Gastroesophageal sphincter (tissue), 4 donors: ENCODE results near the gene WDR86. TPM values are rescaled to one million over a fixed set of nuclear protein-coding genes. Genes with fewer than 3 reads are reported as not detected.

ENCODE experiments used
- ATAC-seq: fragments of 150-250 bp; one replicate; pipeline ENCODE4 v1.9.1; 2016; ENCODE audit warnings: mild to moderate bottlenecking, moderate library complexity
- H3K27ac ChIP-seq, 4 donors: fragments of 200-600 bp; sonication (generic) in 3 of 4; 1 replicate in 3 of 4; 2 replicates in 1 of 4; pipeline ENCODE4 v1.5.1; 2016 to 2019
- H3K27me3 ChIP-seq: fragments of 200-600 bp; sonication (generic); one replicate; pipeline ENCODE4 v1.5.1; 2019
- H3K36me3 ChIP-seq, 2 donors: fragments of 200-600 bp; sonication (generic); one replicate each; pipeline ENCODE4 v1.5.1; 2019; ENCODE audit warnings: control low read depth in 1 of 2
- H3K4me1 ChIP-seq, 3 donors: fragments of 200-600 bp; sonication (generic); 1 replicate in 2 of 3; 2 replicates in 1 of 3; pipeline ENCODE4 v1.5.1; 2016 to 2019; ENCODE audit warnings: control low read depth in 2 of 3
- H3K4me3 ChIP-seq, 2 donors: fragments of 200-600 bp; sonication (generic); one replicate each; pipeline ENCODE4 v1.5.1; 2019; ENCODE audit warnings: mild to moderate bottlenecking in 1 of 2, moderate library complexity in 1 of 2
- H3K9me3 ChIP-seq, 3 donors: fragments of 200-600 bp; sonication (generic); one replicate each; pipeline ENCODE4 v1.5.1; 2017 to 2019; ENCODE audit warnings: control low read depth in 2 of 3
- EP300 ChIP-seq: sonication (generic); formaldehyde crosslinking; IDR thresholded peaks from one replicate; pipeline ENCODE4 v1.6.1; 2017; ENCODE audit warnings: antibody characterized with exemption, mild to moderate bottlenecking
- POLR2A ChIP-seq, 2 donors: fragments of 450-650 bp; IDR thresholded peaks; one replicate each; pipeline ENCODE4 v1.6.1; 2017; ENCODE audit warnings: antibody characterized with exemption in 2 of 2, mild to moderate bottlenecking in 2 of 2, moderate library complexity in 1 of 2
- POLR2AphosphoS5 ChIP-seq: sonication (generic); formaldehyde crosslinking; IDR thresholded peaks from one replicate; pipeline ENCODE4 v1.6.1; 2017; ENCODE audit warnings: antibody characterized with exemption
- WGBS, 2 donors: methylation state at CpG; one replicate each; pipeline ENCODE4 v1.1.5; 2018; ENCODE audit warnings: low coverage in 1 of 2; 5-methylcytosine and 5-hydroxymethylcytosine counted together
- total RNA-seq, 4 donors: library from RNA; depleted of rRNA; stranded (reverse); fragments of >200 nt; gene quantifications; one replicate each; pipeline ENCODE4 v1.1.0, GENCODE V29; 2016
- TF ChIP-seq, protein P1 (sequence below), 4 experiments: fragments of 200-600 bp in 2 of 4; fragments of 450-650 bp in 2 of 4; sonication (generic) in 1 of 4; IDR thresholded peaks; one replicate each; pipeline ENCODE4 v1.5.1; 2017 to 2019; ENCODE audit warnings: antibody characterized with exemption in 4 of 4, mild to moderate bottlenecking in 2 of 4, moderate library complexity in 2 of 4

The WDR86 gene
- total RNA-seq, 4 donors from 2014 or later, result 2.6 to 8.2 (median 5.9) TPM

DNA sequence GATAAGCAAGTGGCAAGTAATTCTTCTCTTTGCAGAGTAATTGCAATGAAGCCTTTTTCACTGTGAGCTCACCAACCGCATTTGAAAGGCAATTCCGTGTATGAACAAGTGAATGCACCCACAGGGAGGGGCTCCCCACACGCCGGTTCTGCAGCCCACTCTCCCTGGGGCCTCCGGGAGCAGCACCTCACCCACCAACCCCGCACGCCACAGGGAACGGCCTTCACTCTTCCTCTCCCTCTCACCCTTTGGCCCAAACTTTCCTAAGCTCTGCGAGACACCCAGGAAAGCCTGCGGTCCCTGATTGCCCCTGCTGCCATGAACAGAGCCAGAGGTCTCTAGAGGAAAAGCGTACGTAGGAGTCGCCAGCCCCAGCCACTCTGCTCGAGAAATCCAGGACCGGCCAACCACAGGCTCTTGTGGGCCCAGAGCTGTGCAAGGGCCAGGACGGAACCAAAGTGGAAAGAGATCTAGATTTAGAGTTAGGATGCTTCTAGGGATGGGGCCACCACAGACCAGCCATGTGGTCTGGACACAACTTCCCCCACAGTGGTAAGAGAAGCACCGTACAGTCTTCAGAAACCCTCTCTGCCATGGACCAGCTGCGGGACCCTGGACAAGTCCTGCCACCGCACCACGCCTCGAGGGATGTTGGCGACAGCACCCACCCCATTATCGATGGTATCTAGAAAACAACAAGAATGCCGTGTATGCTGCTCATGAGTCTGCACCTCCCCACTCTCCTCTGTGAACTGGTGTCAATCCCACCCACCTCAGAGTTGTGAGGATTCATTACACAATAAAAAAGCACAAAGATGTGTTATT is 3.6 kb downstream of the WDR86 start:
- H3K4me3 ChIP-seq, result no peak overlapping the region
- ATAC-seq, result no peak
- peaks cover 0 to 25% (median 19%) of the 10 kb centered on the region in 3 donors for H3K4me1 ChIP-seq
- TF ChIP-seq EP300, result no peak
- TF ChIP-seq POLR2AphosphoS5, result no peak
- no peak for TF ChIP-seq POLR2A (IDR thresholded peaks at IDR 0.05)
- TF ChIP-seq, protein P1, sequence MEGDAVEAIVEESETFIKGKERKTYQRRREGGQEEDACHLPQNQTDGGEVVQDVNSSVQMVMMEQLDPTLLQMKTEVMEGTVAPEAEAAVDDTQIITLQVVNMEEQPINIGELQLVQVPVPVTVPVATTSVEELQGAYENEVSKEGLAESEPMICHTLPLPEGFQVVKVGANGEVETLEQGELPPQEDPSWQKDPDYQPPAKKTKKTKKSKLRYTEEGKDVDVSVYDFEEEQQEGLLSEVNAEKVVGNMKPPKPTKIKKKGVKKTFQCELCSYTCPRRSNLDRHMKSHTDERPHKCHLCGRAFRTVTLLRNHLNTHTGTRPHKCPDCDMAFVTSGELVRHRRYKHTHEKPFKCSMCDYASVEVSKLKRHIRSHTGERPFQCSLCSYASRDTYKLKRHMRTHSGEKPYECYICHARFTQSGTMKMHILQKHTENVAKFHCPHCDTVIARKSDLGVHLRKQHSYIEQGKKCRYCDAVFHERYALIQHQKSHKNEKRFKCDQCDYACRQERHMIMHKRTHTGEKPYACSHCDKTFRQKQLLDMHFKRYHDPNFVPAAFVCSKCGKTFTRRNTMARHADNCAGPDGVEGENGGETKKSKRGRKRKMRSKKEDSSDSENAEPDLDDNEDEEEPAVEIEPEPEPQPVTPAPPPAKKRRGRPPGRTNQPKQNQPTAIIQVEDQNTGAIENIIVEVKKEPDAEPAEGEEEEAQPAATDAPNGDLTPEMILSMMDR (IDR thresholded peaks at IDR 0.05), result no peak
- no peaks in the 10 kb centered on the region for H3K9me3 ChIP-seq
- 85 to 93% methylated on average over 12 to 18 of the region's 24 CpGs for WGBS, 2 donors
- no peaks in the 10 kb centered on the region for H3K36me3 ChIP-seq
- peaks cover 44% of the 10 kb centered on the region for H3K27me3 ChIP-seq
- no peak overlapping the region for H3K27ac ChIP-seq

DNA sequence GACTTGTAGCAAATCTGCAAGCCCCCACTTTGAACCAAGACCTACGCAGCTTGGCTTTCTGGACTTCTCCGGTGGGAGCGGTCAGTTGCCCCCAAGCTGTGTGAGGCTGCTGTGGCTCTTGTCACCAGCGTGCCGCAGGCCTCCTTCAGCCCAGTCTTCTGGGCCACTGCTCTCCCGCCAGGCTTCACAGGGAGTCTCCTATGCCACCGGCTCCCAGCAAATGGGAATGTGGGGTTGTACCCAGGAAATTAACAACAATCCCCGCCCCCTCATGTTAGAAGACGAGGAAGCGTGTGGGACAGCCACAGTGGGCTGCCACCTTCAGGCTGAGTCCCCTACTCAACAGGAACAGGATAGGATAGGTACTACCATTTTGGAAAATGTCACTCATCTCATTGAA is 4.2 kb downstream of the WDR86 start:
- Histone ChIP-seq H3K27ac (peak overlapping the region in 1 of 4 donors; percentile 64), H3K27me3 (peaks cover 37% of the 10 kb centered on the region), H3K4me3 (no peak overlapping the region), H3K9me3 (no peaks in the 10 kb centered on the region), H3K36me3 (no peaks in the 10 kb centered on the region), H3K4me1 (peaks cover 0 to 22% (median 19%) of the 10 kb centered on the region in 3 donors)
- WGBS, 2 donors, result 100% methylated on average over 1 of the region's 10 CpGs; no CpG with 5 or more reads in 1 of the 2 donors
- no peak for ATAC-seq
- TF ChIP-seq POLR2AphosphoS5, result no peak
- TF ChIP-seq, protein P1 (IDR thresholded peaks at IDR 0.05), result no peak
- no peak for TF ChIP-seq POLR2A (IDR thresholded peaks at IDR 0.05)
- no peak for TF ChIP-seq EP300

- Histone ChIP-seq H3K27ac (peak overlapping the region in 3 of 4 donors; percentile 37 to 64 (median 38)), H3K27me3 (peaks cover 32% of the 10 kb centered on the region), H3K9me3 (no peaks in the 10 kb centered on the region), H3K36me3 (no peaks in the 10 kb centered on the region), H3K4me3 (no peak overlapping the region), H3K4me1 (peaks cover 0 to 16% (median 15%) of the 10 kb centered on the region in 3 donors)
- ATAC-seq, result no peak
- WGBS, 2 donors, result no CpG with 5 or more reads among the region's 9 CpGs
- TF ChIP-seq EP300 (no peak), POLR2A (IDR thresholded peaks at IDR 0.05) (no peak), POLR2AphosphoS5 (no peak)
- TF ChIP-seq, protein P1 (IDR thresholded peaks at IDR 0.05), result no peak
Observed at GRCh38 chr7:151405056-151405455, 4.8 kb downstream of the WDR86 start.

DNA sequence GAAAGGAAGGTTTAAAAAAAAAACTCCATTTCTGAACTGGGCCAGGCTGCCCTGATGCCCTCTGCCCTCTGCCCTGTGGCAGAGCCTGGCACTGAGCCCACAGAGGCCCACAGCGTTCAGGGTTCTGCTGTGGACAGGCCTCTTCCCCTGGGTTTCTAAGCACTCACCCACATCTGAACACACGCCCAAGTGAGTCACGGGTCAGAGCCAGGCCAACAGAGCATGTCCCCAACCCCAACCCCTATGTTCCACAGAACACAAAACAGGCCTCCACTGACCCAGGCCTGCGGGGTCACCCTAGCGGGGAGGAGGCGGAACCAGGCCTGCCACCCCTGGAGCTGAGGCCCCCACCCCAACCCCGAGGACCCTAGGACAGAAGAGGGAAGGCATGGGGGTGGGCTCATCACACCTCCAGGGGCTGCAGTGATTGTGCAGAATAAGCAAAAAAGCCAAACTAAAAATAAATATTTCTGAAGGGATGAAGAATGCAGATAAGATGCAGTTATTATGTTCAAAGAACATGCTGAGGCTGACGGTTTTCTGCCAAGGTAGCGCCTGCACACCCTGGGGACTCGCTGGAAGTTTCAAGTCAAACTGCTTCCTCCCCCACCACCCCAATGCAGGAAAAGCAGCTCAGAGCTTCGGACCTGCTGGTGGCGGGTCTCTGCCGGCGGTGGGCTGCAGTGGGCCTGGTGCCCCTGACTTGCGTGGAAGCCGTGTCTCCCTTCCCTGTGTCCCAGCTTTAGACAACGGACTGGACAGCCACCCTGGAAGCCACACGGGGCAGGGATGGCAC is 5.4 kb downstream of the WDR86 start:
- H3K9me3 ChIP-seq, result no peaks in the 10 kb centered on the region
- H3K4me3 ChIP-seq, result no peak overlapping the region
- peak overlapping the region in 3 of 4 donors; percentile 37 to 64 (median 38) for H3K27ac ChIP-seq
- no peaks in the 10 kb centered on the region for H3K36me3 ChIP-seq
- H3K4me1 ChIP-seq, result peaks cover 0 to 10% (median 9%) of the 10 kb centered on the region in 3 donors
- H3K27me3 ChIP-seq, result peaks cover 25% of the 10 kb centered on the region
- TF ChIP-seq POLR2AphosphoS5 (peak; percentile 26), EP300 (no peak)
- ATAC-seq, result peak; percentile 69
- WGBS, 2 donors, result 46 to 53% methylated on average over 4 to 9 of the region's 18 CpGs

DNA sequence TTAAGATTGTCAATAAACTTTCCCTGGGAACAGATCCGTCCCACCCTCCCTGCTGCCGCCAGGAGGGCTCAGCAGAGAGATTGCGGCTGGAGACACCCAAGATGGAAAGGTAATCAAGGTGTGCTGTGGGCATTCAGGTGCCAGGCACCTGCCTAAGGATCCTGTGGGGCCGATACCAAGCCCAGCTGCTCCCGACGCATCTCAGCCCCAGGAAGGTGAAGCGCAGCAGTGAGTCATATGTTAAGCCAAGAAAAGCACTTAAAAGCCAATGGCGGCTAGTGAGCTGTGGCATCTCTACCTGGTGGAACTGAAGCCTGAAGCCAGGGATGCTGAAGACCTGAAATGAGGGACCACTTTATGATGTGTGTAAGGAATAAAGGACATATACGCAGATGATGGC is 6.1 kb downstream of the WDR86 start:
- Histone ChIP-seq H3K27me3 (peaks cover 19% of the 10 kb centered on the region), H3K4me1 (peaks cover 0 to 4% (median 3%) of the 10 kb centered on the region in 3 donors), H3K4me3 (no peak overlapping the region), H3K36me3 (no peaks in the 10 kb centered on the region), H3K27ac (peak overlapping the region in 1 of 4 donors; percentile 64), H3K9me3 (no peaks in the 10 kb centered on the region)
- 88 to 100% methylated on average over 3 to 6 of the region's 9 CpGs for WGBS, 2 donors
- ATAC-seq, result no peak
- TF ChIP-seq, protein P1 (IDR thresholded peaks at IDR 0.05), result no peak
- TF ChIP-seq EP300 (no peak), POLR2A (IDR thresholded peaks at IDR 0.05) (no peak), POLR2AphosphoS5 (no peak)
